Activated CD8-positive, alpha-beta memory T cell treated with anti-CD3 and anti-CD28 coated beads, Interleukin-2, amount 50 U/mL, for 1 hour (primary cell): ENCODE data around the gene FOSB.
"Not testable (repeated sequence)": the region's sequence is repeated elsewhere in the genome, so short reads cannot be mapped to it uniquely, and the experiment has no call there.

Source experiments
- DNase-seq: peaks from one replicate; pipeline ENCODE4 v3.0.0-alpha.2; 2020; ENCODE audit errors: extremely low read depth

Gene FOSB

DNA sequence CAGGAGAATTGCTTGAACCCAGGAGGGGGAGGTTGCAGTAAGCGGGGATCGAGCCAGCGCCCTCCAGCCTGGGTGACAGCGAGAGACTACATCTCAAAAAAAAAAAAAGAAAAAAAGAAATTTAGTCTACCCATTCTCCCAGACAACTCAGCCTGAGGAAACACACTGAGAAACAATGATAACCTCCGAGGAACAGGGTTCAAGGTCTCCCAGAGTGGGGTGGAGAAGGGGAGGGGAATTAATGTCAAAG is 38.1 kb downstream of the FOSB start:
- no peak for DNase-seq

DNA sequence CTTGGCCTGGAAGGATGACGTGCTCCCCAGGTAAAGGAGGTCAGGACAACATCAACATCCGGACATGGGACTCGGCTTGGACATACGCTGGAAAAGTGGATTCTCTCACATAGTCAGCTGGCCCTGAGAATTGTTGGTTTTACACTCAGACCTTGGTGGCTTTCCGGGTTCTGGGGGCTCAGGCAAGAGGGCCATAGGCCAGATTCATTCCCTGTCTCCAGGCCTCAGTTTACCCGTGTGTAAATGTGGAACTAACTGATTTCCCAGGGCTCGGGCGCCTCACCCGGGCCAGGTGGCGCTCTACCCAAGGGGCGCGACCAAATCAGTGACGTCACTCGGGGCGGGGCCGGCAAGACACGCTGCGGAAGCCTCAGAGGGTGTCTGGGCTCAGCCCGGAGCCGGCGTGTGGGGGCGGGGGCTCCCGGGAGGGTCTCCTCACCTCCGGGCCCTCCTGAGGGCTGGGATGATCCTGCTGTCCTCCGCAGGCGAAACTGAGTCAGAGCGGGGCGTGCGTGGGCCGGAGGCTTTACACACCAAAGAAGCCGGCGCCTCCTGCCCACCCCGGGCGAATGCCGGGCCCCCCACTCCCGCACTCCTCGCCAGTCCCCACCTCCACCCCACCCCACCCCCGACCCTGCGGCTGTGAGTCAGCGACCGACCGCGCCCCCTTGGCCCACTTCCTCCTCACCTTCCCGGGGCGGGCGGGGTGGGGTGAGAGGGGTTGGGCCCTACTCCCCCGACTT is 38.6 kb downstream of the FOSB start:
- peak; percentile 92 for DNase-seq

DNA sequence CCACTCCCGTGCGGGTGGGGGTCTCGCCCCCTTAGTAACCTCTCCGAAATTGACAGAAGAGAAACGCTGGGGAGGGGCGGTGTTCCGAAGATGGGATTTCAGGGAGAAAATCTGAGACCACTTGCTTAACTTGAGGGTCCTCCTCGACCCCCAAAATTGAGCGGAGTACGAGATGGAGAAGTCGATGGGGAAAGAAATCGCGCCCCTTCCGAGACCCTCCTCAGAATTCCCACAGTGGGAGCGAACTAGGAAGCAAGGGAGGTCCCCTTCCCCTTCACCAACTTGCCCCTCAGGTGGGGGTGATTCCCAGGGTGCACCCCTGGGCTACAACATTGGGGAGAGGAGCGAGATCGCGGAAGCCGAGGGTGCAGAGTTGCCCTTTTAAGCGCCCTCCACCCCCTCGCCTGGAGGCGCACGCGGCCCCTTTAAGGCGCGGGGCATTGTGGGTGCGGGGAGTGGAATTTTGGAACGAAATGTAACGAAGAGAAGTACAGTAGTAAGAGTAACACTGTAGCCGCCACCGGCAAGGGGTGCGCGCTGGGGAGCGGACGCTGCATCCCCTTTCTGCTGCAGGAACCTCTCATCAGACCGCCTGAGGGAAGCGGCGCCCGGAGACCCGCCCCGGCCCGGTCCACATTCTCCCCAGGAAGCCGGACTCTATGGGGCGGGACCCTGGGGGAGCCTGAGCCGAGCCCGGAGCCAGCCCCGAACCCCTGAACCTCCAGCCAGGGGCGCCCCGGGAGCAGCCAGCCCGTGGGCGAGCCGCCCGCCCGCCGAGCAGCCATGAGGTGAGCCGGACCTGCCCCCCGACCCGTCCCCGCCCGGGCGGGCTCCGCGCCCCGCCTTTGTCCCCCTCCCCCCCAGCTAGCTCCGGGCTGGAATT is 39.4 kb downstream of the FOSB start, which contains the start of gene VASP:
Gene VASP (plus strand): TSS at position 491 of the 883 bp plus-strand sequence. CDS start 293 bp downstream, at position 784.
- peak; percentile 69 for DNase-seq

DNA sequence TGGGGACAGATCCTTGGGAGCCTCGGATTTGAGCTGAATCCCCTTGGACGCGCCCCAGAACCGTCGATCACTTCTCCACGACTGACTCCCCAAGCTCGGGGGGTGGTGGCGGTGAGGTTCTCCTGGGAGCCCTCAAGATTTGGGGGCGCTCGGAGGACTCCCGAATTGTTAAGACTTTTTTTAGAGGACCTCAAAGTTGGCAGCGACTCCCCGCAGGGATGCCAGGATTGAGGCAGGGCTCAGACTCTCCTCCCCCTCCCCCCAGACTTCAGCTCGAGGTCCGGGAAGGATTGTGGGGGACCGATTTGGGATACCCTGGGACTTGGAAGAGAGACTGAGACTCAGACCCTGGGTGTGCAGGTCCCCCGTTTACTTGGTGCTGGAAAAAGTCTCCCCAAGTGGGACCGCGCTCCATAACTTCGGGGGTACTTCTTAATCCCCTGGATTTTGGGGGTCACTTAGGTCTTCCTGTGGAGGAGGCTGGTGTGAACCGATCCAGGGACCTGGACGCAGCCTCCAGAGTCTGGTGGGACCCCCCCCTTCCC is 40.1 kb downstream of the FOSB start:
- DNase-seq: no peak

DNA sequence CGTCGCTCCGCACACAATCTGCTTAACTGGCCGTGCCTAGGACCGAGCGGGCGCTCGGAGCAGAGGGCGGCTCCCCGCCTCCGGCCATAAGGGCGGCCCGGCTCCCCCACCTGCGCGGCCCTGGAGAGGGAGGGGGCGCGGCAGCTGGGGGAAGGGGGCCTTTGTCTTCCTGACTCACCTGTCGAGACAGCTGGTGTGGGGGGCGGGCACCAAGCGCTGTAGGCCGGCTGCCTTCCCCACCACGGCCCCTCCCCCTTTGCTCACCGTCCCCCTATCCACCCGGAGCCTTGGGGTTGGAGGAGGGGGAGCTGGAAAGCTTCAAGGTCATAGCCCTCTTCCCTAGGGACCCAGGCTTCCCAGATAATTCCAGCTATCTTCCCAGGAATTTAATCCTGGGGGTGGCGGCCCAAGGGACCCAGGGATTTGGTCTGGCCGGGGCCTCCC is 40.6 kb downstream of the FOSB start:
- DNase-seq: no peak

DNA sequence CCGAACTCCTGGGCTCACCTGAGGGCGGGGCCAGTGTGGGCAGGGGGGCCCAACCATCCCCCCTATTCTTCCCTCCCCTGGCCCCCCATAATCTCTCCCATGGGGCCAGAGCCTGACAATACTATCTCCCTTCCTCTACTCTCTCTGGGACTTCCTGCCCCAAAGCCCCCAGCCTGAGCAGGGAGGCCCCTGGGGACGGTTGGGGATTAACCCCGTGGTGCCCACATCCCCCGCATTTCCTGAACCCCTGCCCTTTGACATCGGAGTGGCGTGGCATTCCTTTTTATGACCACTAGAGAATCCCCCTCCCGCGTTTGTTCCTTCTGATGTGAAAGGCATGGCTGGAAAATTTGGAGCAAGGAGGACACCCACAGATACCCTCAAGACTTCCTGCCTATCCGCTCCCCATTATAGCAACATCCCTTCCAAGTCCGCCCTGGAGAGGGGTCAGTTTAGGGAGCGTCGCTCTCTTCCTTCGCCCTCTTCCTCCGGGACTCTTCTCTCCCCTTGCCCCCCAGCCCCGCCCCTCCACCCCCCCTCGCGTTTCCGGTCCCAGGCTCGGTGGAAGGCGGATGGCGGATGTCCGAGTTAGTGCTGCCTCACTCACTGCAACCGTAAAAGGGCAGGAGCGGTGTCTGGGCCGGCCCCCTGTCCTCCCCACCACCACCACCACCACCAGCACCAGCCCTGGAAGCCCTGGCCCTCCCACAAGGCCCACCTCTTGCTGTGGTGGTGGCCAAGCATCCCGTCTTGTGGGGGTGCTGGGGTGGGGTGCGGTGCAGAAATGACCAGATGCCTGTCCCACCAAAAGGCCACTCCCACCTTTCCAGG is 41.3 kb downstream of the FOSB start:
- DNase-seq: no peak

DNA sequence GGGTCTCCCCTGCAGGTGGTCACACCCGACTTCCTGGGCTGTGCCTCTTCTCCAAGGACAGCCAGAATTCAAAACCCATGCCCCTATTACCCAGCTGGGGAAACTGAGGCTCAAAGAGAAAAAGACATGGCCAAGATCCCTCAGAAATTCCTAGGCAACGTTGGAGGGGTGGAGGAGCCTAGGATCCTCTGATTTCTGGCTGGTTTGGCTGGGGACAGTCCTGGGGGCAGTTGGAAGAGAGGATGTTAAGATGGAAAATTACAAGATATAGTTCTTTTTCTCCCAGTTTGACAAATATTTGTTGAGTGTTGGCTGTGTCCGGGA is 41.9 kb downstream of the FOSB start:
- no peak for DNase-seq

DNA sequence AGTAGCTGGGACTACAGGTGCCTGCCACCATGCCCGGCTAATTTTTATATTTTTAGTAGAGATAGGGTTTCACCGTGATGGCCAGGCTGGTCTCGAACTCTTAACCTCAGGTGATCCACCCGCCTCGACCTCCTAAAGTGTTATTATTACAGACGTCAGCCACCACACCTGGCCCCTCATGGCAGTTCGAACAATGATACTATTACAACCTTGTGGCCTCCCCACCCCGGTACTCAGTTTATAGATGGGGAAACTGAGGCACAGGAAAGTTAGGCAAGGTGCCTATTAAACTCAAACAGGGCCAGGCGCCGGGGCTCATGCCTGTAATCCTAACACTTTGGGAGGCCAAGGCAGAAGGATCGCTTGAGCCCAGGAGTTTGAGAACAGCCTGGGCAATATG is 42.6 kb downstream of the FOSB start:
- not testable (repeated sequence) for DNase-seq

DNA sequence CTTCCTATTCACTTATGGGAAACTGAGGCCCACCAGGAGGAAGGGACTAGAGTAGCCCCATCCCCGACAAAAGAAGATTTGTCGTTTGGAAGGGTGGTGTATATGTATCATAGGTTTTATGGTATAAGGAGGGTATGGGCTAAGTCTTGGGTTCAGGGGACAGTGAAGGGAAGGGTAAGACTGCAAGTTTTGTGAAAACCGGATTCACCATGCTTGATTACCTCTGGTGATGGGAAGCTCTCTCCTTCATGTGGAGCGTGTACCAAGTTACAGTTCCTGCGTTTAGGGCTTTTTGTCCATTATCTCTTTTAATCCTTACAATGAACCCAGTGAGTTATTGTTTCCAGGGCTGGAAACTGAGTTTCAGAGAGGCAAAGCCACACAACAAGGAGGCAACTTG is 43.3 kb downstream of the FOSB start:
- no peak for DNase-seq

DNA sequence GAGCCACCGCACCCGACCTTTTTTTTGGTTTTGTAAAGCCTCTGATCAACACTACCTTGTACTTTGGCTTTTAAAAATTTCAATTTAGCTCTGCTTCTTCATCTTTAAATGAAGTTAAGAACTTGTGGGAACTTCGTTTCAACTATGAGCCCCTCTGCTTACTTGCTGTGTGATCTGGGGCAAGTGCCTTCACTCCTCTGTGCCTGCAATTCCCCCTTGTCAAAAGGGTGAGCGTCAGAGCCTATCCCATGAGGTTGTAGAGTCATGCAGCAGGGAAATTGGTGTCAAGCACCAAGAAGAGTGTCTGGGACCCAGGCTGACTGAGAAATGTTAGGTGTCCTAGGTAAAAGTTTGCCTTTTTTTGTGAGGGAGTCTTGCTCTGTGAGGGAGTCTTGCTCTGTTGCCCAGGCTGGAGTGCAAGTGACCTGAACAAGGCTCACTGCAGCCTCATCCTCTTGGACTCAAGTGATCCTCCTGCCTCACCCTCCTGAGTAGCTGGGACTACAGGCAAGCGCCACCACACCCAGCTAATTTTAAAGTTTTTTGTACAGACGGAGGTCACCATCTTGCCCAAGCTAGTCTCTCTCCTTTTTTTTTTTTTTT is 45.2 kb downstream of the FOSB start:
- no peak for DNase-seq

DNA sequence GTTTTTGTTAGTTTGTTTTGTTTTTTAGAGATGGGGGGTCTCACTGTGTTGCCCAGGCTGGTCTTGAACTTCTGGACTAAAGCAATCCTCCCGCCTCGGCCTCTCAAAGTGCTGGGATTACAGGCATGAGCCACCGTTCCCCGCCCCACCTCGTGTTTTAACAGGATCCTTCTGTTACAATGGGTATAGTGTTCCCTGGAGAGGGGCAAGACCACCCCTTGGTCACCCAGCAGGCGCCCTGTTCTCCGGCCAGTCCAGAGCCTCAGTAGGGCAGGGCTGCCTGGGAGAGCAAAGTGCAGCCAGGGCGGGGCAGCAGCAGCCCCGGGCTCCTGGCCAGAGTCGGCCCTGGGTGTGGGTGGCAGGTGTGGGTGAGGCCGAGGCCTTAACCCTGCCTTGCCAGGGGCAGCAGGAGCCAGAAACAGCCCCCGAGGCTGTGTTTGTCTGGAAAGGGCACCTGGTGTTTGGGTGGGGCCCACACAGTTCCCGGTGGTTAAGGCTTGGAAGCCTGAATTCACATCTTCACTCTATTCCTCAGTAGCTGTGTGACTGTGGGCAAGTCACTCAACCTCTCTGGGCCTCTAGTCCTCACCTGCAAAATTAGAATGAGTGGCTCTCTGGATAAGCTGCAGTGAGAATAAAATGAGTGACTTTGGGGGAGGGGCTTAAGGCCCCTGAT is 46.7 kb downstream of the FOSB start:
- no peak for DNase-seq

DNA sequence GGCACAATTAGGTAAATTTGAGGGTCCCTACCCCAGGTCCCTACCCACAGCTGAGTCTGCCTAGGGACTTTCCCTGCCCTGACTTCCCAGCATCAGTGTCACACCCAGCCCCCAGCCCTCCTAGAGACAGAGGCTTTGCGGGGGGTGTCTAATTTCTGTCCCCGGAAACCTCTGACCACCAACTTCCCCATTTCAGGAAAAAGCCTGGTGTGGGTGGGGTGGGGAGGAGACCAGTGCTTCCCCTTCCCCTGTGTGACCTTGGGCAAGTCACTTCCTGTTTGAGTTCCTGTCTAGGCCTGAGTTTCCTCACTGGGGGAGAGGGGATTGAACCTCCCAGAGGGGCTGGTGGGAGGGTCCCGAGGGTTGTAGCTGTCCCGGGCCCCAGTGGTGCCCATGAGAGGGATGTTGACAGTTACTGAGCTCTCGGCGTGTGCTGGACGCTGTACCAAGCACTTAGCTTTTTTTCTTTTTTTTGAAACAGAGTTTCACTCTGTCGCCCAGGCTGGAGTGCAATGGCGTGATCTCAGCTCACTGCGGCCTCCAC is 47.4 kb downstream of the FOSB start:
- DNase-seq: no peak

DNA sequence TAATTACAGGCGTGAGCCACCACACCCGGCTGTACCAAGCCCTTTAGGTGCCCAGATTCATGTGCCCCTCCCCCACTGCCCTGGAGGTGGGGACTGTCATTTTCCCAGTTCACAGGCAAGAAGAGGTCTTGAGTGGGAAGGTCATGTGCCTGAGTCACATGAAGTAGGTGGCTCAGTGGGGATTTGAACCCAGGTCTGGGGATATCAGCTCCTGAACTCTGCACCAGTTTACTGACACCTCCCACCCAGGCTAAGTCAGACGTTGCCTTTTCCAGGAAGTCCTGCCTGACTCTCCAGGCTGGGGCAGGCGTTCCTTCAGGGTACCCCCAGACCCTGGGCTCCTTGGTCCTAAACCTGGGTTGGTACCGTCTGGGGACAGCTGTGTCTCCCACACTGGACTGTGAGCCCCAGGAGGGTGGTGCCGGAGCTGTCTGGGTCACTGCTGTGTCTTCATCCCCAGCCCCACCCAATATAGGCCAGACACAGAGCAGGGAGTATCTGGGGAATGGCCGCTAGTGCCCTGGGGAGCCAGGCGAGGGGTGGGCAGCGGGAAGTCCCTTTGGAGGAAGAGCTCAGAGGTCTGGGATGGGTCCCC is 48.1 kb downstream of the FOSB start:
- DNase-seq: no peak

DNA sequence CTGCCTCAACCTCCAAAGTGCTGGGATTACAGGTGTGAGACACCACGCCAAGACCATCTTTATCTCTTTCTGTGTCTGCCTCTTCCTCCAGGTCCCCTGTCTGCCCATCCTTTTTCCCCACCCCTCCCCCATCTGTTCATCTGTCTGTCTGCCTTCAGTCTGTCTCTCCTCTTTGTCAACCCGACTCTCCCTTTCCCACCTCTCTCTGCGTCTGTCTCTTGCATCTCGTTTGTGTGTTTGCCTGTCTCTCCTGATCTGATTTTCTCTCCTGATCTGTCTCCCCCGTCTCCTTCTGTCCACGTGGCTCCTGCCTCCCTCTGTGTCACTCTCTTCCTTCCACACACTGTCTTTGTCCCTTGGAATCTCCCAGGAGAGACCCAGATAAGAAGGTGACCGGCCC is 49.4 kb downstream of the FOSB start:
- DNase-seq: no peak

DNA sequence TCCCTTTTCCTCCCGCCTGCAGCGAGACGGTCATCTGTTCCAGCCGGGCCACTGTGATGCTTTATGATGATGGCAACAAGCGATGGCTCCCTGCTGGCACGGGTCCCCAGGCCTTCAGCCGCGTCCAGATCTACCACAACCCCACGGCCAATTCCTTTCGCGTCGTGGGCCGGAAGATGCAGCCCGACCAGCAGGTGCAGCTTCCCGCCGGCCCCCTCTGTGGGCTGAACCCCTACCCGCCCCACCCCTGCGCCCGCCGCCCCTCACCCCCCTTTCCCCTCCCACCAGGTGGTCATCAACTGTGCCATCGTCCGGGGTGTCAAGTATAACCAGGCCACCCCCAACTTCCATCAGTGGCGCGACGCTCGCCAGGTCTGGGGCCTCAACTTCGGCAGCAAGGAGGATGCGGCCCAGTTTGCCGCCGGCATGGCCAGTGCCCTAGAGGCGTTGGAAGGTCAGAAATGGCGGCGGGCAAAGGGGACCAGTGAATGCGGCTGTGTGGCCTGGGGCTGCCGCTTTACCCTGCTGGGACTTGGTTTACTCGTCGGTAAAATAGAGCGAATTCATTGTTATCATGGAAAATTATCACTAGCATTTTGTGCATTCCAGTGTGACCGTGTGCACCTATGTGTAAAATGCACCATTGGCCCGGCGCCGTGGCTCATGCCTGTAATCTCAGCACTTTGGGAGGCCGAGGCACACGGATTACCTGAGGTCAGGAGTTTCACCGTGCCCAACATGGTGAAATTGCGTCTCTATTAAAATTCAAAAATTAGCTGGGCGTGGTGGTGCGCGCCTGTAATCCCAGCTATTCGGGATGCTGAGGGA is 50.1 kb downstream of the FOSB start:
- DNase-seq: no peak

DNA sequence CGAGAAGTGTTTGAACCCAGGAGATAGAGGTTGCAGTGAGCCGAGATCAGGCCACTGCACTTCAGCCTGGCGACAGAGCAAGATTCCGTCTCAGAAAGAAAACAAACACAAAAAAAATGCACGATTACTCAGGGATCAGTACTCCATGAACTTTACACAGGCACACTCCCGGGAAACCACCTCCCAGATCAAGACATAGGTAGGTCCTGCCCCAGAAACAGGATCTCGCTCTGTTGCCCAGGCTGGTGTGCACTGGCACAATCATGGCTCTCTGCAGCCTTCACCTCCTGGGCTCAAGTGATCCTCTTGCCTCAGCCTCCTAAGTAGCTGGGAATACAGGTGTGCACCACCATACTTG is 50.7 kb downstream of the FOSB start:
- no peak for DNase-seq

DNA sequence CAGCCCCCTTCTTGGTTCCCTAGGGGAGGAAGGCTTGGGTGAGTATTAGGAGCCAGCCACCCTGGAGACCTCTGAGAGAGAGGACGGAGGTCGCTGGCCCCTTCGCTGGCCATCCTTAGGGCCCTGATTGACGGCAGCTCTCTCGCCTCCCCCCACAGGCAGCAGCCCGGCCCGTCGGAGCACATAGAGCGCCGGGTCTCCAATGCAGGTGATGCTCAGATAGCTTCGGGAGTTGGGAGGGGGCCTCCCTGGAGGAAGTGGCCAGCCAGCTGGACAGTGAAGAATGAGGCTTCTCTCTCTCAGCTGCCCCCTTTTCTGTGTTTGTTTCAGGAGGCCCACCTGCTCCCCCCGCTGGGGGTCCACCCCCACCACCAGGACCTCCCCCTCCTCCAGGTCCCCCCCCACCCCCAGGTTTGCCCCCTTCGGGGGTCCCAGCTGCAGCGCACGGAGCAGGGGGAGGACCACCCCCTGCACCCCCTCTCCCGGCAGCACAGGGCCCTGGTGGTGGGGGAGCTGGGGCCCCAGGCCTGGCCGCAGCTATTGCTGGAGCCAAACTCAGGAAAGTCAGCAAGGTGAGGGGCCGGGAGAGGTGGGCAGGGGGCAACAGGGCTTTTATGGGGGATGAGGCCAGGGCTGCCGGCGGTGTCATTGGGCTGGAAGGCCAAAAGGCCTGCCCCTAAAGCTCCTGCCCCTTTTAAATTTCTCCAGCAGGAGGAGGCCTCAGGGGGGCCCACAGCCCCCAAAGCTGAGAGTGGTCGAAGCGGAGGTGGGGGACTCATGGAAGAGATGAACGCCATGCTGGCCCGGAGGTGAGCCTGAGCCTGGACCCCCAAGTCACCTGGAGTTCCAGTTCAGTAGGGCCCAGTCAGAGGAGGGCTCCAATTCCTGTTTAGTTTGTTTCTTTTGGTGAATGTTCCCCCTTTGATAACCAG is 54.5 kb downstream of the FOSB start:
- no peak for DNase-seq

DNA sequence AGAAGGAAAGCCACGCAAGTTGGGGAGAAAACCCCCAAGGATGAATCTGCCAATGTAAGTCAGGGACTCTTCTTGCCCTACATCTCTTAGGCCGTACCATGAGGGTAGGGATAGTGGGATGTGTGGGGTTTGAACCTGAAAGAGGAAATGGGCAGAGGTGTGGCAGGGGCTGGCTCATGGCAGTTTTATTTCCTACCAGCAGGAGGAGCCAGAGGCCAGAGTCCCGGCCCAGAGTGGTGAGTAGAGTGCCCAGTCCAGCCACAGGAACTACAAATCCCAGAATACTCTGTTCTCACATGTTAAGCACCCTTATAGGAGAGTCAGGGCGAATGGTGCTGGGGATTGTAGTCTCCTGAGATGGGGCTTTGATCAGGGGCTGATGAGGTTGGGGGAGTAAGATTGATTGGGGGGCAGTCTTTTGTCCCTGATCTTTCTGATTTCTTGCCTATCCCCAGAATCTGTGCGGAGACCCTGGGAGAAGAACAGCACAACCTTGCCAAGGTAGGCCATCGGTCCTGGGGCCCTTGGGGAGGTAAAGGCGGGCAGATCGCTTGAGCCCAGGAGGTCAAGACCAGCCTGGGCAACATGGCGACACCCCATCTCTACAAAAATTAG is 56.0 kb downstream of the FOSB start:
- peak; percentile 47 for DNase-seq
